ENCODE results near the gene HSP90AB1.

The HSP90AB1 gene

GRCh38 chr6:44247338-44248302 lies 719 bp downstream of the HSP90AB1 start (continued):
- TF ChIP-seq, protein P1, sequence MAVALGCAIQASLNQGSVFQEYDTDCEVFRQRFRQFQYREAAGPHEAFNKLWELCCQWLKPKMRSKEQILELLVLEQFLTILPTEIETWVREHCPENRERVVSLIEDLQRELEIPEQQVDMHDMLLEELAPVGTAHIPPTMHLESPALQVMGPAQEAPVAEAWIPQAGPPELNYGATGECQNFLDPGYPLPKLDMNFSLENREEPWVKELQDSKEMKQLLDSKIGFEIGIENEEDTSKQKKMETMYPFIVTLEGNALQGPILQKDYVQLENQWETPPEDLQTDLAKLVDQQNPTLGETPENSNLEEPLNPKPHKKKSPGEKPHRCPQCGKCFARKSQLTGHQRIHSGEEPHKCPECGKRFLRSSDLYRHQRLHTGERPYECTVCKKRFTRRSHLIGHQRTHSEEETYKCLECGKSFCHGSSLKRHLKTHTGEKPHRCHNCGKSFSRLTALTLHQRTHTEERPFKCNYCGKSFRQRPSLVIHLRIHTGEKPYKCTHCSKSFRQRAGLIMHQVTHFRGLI (tag by site-specific recombination; IDR thresholded peaks at IDR 0.05), result no peak
- TF ChIP-seq, protein P2, sequence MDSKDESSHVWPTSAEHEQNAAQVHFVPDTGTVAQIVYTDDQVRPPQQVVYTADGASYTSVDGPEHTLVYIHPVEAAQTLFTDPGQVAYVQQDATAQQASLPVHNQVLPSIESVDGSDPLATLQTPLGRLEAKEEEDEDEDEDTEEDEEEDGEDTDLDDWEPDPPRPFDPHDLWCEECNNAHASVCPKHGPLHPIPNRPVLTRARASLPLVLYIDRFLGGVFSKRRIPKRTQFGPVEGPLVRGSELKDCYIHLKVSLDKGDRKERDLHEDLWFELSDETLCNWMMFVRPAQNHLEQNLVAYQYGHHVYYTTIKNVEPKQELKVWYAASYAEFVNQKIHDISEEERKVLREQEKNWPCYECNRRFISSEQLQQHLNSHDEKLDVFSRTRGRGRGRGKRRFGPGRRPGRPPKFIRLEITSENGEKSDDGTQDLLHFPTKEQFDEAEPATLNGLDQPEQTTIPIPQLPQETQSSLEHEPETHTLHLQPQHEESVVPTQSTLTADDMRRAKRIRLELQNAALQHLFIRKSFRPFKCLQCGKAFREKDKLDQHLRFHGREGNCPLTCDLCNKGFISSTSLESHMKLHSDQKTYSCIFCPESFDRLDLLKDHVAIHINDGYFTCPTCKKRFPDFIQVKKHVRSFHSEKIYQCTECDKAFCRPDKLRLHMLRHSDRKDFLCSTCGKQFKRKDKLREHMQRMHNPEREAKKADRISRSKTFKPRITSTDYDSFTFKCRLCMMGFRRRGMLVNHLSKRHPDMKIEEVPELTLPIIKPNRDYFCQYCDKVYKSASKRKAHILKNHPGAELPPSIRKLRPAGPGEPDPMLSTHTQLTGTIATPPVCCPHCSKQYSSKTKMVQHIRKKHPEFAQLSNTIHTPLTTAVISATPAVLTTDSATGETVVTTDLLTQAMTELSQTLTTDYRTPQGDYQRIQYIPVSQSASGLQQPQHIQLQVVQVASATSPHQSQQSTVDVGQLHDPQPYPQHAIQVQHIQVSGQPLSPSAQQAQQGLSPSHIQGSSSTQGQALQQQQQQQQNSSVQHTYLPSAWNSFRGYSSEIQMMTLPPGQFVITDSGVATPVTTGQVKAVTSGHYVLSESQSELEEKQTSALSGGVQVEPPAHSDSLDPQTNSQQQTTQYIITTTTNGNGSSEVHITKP (tag by site-specific recombination; IDR thresholded peaks at IDR 0.05), result peak; percentile 95
- 0 out of 2 replicates have a peak, but pooled peaks have one; percentile 49 for TF ChIP-seq ZNF777 (tag by site-specific recombination; IDR thresholded peaks at IDR 0.05; ENCODE audit: borderline replicate concordance)
- TF ChIP-seq ZEB2 (tag by site-specific recombination; IDR thresholded peaks at IDR 0.05), result no peak
- no peak for TF ChIP-seq ZNF624 (tag by site-specific recombination; IDR thresholded peaks at IDR 0.05)
- no peak for TF ChIP-seq SP3 (tag by site-specific recombination; IDR thresholded peaks at IDR 0.05)
- peak; percentile 82 for TF ChIP-seq YY2 (tag by site-specific recombination; IDR thresholded peaks at IDR 0.05)
- TF ChIP-seq ZNF830 (tag by site-specific recombination; IDR thresholded peaks at IDR 0.05; ENCODE audit: low read depth), result no peak
- no peak for TF ChIP-seq ZNF335 (tag by site-specific recombination; conservative IDR thresholded peaks at IDR 0.05)
- TF ChIP-seq KLF16 (tag by site-specific recombination; IDR thresholded peaks at IDR 0.05), result 0 out of 2 replicates have a peak, but pooled peaks have one; percentile 6
- peak; percentile 19; the same call in 1 of the 2 replicates for TF ChIP-seq ZBTB20 (tag by site-specific recombination; IDR thresholded peaks at IDR 0.05)
- TF ChIP-seq BCL11B (tag by site-specific recombination; IDR thresholded peaks at IDR 0.05; ENCODE audit: low read depth), result no peak
- TF ChIP-seq KLF1 (tag by site-specific recombination; IDR thresholded peaks at IDR 0.05), result no peak
- 0 out of 2 replicates have a peak, but pooled peaks have one; percentile 16 for TF ChIP-seq ZBTB6 (tag by site-specific recombination; IDR thresholded peaks at IDR 0.05)
- TF ChIP-seq ZBTB7A (tag by site-specific recombination; IDR thresholded peaks at IDR 0.05; ENCODE audit: low read depth), result no peak; the same call in 1 of the 2 replicates
- TF ChIP-seq ZNF660 (tag by site-specific recombination; IDR thresholded peaks at IDR 0.05), result 0 out of 2 replicates have a peak, but pooled peaks have one; percentile 6
- no peak for TF ChIP-seq ZNF670 (tag by site-specific recombination; IDR thresholded peaks at IDR 0.05; ENCODE audit: low read depth)
- no peak for TF ChIP-seq ZNF10 (tag by site-specific recombination; IDR thresholded peaks at IDR 0.05)
- TF ChIP-seq, protein P3, sequence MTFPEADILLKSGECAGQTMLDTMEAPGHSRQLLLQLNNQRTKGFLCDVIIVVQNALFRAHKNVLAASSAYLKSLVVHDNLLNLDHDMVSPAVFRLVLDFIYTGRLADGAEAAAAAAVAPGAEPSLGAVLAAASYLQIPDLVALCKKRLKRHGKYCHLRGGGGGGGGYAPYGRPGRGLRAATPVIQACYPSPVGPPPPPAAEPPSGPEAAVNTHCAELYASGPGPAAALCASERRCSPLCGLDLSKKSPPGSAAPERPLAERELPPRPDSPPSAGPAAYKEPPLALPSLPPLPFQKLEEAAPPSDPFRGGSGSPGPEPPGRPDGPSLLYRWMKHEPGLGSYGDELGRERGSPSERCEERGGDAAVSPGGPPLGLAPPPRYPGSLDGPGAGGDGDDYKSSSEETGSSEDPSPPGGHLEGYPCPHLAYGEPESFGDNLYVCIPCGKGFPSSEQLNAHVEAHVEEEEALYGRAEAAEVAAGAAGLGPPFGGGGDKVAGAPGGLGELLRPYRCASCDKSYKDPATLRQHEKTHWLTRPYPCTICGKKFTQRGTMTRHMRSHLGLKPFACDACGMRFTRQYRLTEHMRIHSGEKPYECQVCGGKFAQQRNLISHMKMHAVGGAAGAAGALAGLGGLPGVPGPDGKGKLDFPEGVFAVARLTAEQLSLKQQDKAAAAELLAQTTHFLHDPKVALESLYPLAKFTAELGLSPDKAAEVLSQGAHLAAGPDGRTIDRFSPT (tag by site-specific recombination; IDR thresholded peaks at IDR 0.05), result peak; percentile 86
- peak; percentile 95 for TF ChIP-seq ZXDB (tag by site-specific recombination; IDR thresholded peaks at IDR 0.05)
- no peak for TF ChIP-seq KLF10 (tag by site-specific recombination; IDR thresholded peaks at IDR 0.05)
- 0 out of 2 replicates have a peak, but pooled peaks have one; percentile 6 for TF ChIP-seq ZSCAN16 (tag by site-specific recombination; IDR thresholded peaks at IDR 0.05)
- TF ChIP-seq ZBTB8A (tag by site-specific recombination; IDR thresholded peaks at IDR 0.05), result peak; percentile 87
- TF ChIP-seq ZNF555 (tag by site-specific recombination; conservative IDR thresholded peaks at IDR 0.05), result no peak
- TF ChIP-seq, protein P4, sequence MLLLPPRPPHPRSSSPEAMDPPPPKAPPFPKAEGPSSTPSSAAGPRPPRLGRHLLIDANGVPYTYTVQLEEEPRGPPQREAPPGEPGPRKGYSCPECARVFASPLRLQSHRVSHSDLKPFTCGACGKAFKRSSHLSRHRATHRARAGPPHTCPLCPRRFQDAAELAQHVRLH (tag by site-specific recombination; IDR thresholded peaks at IDR 0.05), result no peak
- no peak for TF ChIP-seq ZNF610 (tag by site-specific recombination; IDR thresholded peaks at IDR 0.05; ENCODE audit: borderline replicate concordance)
- TF ChIP-seq, protein P5, sequence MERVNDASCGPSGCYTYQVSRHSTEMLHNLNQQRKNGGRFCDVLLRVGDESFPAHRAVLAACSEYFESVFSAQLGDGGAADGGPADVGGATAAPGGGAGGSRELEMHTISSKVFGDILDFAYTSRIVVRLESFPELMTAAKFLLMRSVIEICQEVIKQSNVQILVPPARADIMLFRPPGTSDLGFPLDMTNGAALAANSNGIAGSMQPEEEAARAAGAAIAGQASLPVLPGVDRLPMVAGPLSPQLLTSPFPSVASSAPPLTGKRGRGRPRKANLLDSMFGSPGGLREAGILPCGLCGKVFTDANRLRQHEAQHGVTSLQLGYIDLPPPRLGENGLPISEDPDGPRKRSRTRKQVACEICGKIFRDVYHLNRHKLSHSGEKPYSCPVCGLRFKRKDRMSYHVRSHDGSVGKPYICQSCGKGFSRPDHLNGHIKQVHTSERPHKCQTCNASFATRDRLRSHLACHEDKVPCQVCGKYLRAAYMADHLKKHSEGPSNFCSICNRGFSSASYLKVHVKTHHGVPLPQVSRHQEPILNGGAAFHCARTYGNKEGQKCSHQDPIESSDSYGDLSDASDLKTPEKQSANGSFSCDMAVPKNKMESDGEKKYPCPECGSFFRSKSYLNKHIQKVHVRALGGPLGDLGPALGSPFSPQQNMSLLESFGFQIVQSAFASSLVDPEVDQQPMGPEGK (tag by site-specific recombination; IDR thresholded peaks at IDR 0.05), result peak; percentile 68
- peak; percentile 43; the same call in 1 of the 2 replicates for TF ChIP-seq YY1 (tag by site-specific recombination; IDR thresholded peaks at IDR 0.05)
